ENCODE data around the gene PRRG3.

Gene PRRG3

DNA sequence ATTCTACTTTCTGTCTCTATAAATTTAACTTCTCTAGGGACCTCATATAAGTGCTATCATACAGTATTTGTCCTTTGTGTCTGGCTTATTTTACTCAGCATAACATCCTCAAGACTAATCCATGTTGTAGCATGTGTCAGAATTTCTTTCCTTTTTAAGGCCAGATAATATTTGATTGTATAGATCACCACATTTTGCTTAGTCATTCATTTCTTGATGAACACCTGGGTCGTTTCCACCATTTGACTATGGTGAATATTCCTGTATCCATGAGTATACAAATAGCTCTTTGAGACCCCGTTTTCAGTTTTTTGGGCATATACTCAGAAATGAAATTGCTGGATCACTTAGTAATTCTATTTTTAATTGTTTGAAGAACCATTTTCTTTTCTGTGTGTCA is 51.2 kb downstream of the PRRG3 start:
- no peak for DNase-seq

DNA sequence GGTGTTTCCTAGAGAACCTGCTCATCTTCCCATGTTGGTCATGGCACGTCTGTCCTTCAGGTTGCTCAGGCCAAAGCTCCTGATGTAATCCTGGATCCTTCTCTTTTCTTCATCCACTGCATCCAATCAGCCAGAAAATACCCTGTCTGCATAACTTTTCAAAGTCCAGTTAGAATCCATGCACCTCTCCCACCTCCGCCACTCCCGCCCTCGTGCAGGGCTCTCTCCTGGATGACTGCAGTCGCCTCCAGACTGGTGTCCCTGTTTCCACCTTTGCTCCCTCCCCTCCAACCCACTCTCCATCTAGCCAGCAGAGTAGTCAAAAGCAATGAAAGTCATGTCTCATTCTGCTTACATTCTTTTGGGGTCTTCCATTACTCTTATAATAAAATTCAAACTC is 55.3 kb downstream of the PRRG3 start:
- no peak for DNase-seq

GRCh38 chrX:151752847-151753246 is 57.6 kb downstream of the PRRG3 start:
- DNase-seq, result no peak

DNA sequence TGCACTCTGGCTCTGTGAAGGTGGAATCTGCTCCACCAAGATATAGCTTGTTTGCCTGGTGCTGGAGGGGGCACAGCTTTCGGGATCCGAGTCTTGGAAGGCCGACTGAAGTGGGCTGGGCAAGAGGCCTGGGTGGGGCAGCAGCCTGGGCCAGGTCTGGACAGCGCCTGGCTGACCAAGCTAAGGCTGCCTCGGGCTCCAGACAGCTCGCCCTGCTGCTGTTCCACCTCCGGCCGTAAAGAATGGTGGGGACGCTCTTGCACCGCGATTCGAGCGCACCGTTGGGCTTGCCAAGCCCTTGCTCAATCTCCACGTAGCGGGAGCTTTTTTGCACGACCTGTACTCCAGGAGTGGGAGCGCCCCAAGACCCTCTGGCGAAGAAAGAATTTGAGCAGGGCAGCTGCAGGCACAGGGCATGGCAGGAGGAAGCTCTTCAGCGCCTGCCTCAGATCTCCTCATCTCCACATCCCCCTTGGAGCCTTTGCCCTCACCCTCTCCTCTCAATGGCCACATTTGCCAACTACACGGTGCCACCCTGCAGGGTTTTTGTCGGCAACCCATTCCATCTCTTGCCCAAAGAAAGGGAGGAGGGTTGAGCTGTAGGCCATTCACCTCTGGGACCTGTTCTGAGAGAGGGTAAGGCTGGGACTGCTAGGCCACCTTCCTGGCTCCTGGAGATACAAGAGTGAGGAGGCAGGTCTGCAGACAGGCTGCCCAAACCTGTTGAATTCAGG is 58.2 kb downstream of the PRRG3 start:
- DNase-seq, result no peak

GRCh38 chrX:151754047-151754429 is 58.8 kb downstream of the PRRG3 start:
- no peak for DNase-seq

DNA sequence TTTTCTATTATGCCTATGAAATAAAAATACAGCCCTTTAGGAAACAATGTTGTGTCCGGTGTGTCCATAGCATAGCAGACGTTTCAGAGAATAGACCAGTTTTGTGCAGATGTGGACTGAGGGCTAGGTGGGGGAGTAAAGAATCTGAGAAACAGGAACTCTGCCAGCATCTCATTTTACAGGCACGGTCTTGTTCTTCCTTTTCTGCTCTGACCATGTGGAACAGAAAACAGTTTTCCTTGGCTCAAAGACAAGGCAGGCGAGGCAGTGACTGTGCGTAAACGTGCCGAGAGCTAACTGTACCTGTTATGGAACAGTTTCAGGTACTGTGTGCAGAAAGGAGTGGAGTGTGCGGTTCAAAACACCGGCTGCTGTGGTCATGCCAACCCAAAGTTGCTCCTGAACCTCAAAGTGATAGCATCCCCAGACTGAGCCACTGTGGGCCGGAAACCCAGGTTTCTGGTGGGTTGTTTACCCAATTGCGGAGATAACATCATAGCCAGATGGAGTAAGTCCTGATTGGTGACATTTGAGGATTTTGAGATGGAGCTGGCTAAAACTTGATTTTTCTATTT is 59.5 kb downstream of the PRRG3 start:
- DNase-seq, result no peak

All from stimulated activated CD4-positive, alpha-beta T cell treated with anti-CD3 and anti-CD28 coated beads, Interleukin-12 subunit alpha, Interleukin-12 subunit beta, amount 100 ng/mL, for 4 hours (primary cell).